OCI-LY1 (cell line): ENCODE measurements around the gene ZNF664.

Experiments used
- CTCF ChIP-seq: fragments of 200-600 bp; sonication (generic), shearing (Covaris generic); IDR thresholded peaks from 2 replicates; pipeline ENCODE4 v1.5.1; 2017; ENCODE audit warnings: mild to moderate bottlenecking, antibody characterized with exemption, low read length, moderate library complexity, mixed read lengths
- EZH2 ChIP-seq: fragments of 200-600 bp; sonication (generic), shearing (Covaris generic); IDR thresholded peaks from 2 replicates; pipeline ENCODE4 v1.8.0; 2017; ENCODE audit warnings: borderline replicate concordance, mixed run types, mild to moderate bottlenecking, antibody characterized with exemption, low read length, moderate library complexity, mixed read lengths

DNA sequence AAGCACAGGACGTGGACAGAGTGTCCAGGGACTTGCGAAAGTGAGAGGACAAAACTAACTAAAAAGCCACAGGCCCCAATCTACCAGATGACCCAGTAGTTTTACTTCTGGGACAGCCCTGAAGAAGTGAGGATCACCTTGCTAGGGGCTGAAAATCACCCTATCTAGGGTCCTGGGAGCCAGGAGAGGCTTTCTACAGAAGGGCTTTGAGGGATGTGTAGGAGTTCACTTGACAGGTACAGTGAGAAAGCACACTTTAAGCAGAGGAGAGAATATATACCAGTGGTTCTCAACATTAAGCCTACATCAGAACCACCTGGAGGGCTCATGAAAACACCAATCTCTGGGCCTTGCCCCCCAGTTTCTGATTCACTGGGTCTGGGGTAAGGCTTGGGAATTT is 60.8 kb downstream of the ZNF664 start:
- TF ChIP-seq CTCF (no peak), EZH2 (no peak)
